ENCODE data around the gene XPNPEP1.

DNA sequence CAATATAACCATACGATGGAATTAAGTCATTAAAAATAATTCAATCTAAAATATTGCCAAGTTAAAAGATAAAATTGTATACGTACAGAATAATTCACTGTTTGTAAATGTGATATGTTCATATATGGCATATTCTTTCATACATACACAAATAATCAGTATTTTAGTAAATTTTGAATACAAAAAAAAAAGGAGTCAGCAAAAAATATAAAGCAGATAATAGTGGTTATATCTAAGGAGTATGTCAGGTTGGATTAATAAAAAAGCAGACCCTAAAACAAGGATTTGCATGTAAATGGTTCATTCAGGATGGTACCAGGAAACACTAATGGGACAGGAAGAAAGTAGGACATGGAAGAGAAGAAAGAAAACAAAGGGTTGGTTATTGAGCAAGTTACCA is 59.5 kb downstream of the XPNPEP1 start:
- TF ChIP-seq, protein P1, sequence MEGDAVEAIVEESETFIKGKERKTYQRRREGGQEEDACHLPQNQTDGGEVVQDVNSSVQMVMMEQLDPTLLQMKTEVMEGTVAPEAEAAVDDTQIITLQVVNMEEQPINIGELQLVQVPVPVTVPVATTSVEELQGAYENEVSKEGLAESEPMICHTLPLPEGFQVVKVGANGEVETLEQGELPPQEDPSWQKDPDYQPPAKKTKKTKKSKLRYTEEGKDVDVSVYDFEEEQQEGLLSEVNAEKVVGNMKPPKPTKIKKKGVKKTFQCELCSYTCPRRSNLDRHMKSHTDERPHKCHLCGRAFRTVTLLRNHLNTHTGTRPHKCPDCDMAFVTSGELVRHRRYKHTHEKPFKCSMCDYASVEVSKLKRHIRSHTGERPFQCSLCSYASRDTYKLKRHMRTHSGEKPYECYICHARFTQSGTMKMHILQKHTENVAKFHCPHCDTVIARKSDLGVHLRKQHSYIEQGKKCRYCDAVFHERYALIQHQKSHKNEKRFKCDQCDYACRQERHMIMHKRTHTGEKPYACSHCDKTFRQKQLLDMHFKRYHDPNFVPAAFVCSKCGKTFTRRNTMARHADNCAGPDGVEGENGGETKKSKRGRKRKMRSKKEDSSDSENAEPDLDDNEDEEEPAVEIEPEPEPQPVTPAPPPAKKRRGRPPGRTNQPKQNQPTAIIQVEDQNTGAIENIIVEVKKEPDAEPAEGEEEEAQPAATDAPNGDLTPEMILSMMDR (IDR thresholded peaks at IDR 0.05) = no peak
- no peak for TF ChIP-seq POLR2A (IDR thresholded peaks at IDR 0.05)
